ENCODE measurements around the gene ING1. TPM values are rescaled to one million over a fixed set of nuclear protein-coding genes. Genes with fewer than 3 reads are reported as not detected.
"Not testable (repeated sequence)": the region's sequence is repeated elsewhere in the genome, so short reads cannot be mapped to it uniquely, and the experiment has no call there.

Gene ING1
- total RNA-seq, 2 experiments from 2014 or later = 16.0 to 21.3 TPM

DNA sequence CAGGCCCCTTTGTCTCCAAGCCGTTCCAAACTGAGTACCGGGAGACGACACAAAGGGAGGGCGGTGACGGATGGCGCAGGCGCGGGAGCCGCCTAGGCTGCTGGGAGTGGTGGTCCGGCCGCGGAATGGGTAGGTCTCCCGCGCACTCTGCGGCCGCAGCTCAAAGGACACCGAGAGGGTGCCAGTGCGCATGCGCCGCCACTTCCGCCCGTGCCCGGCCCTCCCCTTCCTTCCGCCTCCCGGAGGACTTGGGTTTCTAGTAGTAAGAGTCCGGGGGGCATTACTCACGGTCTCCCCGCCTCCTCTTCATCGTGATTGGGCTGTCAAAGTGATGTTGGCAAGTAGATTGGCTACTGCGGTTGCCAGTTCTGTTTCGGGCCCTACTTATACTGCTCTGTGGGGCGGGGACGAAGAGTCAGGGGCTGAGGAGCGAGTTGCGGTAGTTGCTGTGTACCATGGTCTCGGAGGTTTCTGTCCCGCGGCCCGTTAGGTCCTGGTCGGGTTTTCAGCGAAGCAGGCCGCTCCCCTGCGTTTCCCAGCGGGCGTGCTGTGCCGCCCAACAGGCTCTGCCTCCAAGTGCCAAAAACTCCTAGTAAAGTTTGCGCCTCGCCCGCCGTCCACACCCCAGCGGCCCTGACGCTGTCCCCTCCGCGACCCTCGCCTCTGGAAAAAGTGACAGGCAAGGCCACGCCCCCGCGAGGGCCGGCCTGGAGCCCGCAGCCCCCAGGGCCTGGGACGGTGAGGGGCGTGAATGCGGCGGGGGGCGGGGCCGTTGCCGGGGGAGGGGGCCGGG lies 455 bp upstream of the ING1 start:
- no peaks in the 10 kb centered on the region for H3K27me3 Mint-ChIP-seq
- CTCF ChIA-PET = no interaction called here
- no peaks in the 10 kb centered on the region for H3K9me3 Mint-ChIP-seq
- H3K4me1 Mint-ChIP-seq = peaks cover 27% of the 10 kb centered on the region
- H3K4me3 Mint-ChIP-seq = peak overlapping the region; percentile 99
- DNase-seq = peak; percentile 99
- peak overlapping the region; percentile 100 for H3K27ac Mint-ChIP-seq
- POLR2A ChIA-PET = interaction anchor here (0.7 to 0.9 kb wide), 2 partner anchors 9 to 200 kb away, joined by 3 to 4 read pairs; no protein-coding TSS in a partner anchor
- peaks cover 4% of the 10 kb centered on the region for H3K36me3 Mint-ChIP-seq (ENCODE audit: low read depth)

- H3K4me1 Mint-ChIP-seq = peaks cover 30% of the 10 kb centered on the region
- no peaks in the 10 kb centered on the region for H3K9me3 Mint-ChIP-seq
- H3K4me3 Mint-ChIP-seq = peak overlapping the region; percentile 99
- CTCF ChIA-PET = no interaction called here
- H3K27ac Mint-ChIP-seq = peak overlapping the region; percentile 98
- POLR2A ChIA-PET = no interaction called here
- peaks cover 6% of the 10 kb centered on the region for H3K36me3 Mint-ChIP-seq (ENCODE audit: low read depth)
- DNase-seq = peak; percentile 73
- H3K27me3 Mint-ChIP-seq = no peaks in the 10 kb centered on the region
Observed at GRCh38 chr13:110713981-110714796, 689 bp downstream of the ING1 start.

DNA sequence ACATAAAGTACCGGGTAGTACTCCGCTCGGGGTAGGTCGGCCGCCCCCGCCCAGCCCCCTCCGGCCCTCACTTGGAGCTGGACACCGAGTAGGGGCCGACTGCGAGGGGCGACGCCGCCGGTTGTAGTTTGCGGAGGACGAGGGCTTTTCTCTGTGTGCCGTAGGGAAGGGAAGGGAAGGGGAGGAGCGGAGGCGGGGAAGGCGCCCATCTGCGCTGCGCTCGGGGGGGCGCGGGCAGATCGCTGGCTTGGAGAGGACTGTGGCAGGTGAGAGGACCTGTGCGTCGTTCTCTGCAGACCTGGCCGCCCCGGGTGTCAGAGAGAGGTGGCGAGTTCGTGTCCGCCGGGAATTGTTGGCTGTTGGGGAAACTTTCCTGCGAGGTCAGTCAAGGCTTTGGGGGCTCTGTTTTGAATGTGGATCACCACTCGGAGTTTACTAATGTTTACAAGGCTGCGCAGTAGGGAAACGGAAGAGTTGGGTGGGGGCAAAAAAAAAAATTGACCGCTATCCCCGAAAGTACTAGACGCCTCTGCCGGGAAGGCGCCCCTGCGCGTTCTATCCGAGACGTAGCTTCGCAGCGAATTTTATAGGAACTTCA lies 1.4 kb downstream of the ING1 start:
- H3K27me3 Mint-ChIP-seq = no peaks in the 10 kb centered on the region
- H3K36me3 Mint-ChIP-seq (ENCODE audit: low read depth) = peaks cover 13% of the 10 kb centered on the region
- ChIA-PET POLR2A (interaction anchor here (0.6 to 1.6 kb wide), 3 partner anchors 9 to 192 kb away, joined by 3 to 11 read pairs (median 11); partner anchors contain the start of gene CARS2), CTCF (interaction anchor here (0.6 to 1.1 kb wide), 5 partner anchors 9 to 331 kb away, joined by 3 to 4 read pairs (median 3); partner anchors contain the start of gene CARS2)
- peak; percentile 57 for DNase-seq
- peak overlapping the region; percentile 99 for H3K4me3 Mint-ChIP-seq
- H3K9me3 Mint-ChIP-seq = no peaks in the 10 kb centered on the region
- H3K27ac Mint-ChIP-seq = peak overlapping the region; percentile 98
- peaks cover 30% of the 10 kb centered on the region for H3K4me1 Mint-ChIP-seq

DNA sequence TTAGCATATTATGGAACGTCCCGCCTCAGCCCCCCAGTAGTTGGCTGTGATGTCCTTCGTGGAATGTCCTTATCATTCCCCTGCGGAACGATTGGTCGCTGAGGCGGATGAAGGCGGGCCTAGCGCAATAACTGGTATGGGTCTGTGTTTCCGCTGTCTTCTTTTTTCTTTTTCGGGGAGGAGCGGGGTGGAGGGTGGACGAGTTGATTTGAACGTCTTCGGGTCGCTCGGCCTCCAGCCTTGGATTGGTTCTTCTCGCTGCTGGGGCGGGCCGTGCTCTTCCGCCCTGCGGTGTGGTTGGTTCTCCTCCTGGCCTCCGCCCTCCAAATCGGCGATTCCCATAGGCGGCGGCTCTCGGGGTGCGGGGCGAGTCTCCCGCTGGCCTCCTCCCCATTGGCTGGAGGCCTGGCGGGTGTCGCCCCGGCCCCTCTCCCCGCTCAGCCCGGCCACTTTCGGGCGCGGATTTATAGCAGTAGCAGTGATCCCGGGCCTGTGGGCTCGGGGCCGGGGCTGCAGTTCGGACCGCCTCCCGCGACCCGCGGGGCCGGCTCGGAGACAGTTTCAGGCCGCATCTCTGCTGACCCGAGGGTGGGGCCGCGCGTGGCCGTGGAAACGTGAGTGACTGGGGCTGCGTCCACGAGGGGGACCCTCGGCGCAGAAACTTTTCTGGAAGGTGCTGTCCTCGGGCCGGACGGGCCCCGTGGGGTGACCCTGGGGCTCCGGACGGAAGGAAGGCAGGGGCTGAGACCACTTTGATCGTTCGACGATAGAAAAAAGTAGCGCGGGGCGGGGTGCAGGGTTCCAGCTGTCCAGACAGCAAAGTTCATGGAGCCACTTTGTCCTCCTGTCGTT lies 2.1 kb downstream of the ING1 start:
- H3K4me1 Mint-ChIP-seq = peaks cover 30% of the 10 kb centered on the region
- no peaks in the 10 kb centered on the region for H3K27me3 Mint-ChIP-seq
- DNase-seq = peak; percentile 98
- H3K4me3 Mint-ChIP-seq = peak overlapping the region; percentile 99
- no peaks in the 10 kb centered on the region for H3K9me3 Mint-ChIP-seq
- peak overlapping the region; percentile 98 for H3K27ac Mint-ChIP-seq
- POLR2A ChIA-PET = interaction anchor here (0.6 to 1.6 kb wide), 3 partner anchors 10 to 193 kb away, joined by 3 to 11 read pairs (median 11); partner anchors contain the start of gene CARS2
- CTCF ChIA-PET = interaction anchor here (0.6 to 1.9 kb wide), 6 partner anchors 10 to 331 kb away, joined by 3 to 5 read pairs (median 3); partner anchors contain the start of gene CARS2
- peaks cover 16% of the 10 kb centered on the region for H3K36me3 Mint-ChIP-seq (ENCODE audit: low read depth)

- Mint-ChIP-seq H3K4me3 (peak overlapping the region; percentile 99), H3K4me1 (peaks cover 27% of the 10 kb centered on the region), H3K9me3 (no peaks in the 10 kb centered on the region), H3K27ac (peak overlapping the region; percentile 98), H3K36me3 (ENCODE audit: low read depth) (peaks cover 16% of the 10 kb centered on the region), H3K27me3 (no peaks in the 10 kb centered on the region)
- ChIA-PET CTCF (interaction anchor here (1.1 to 1.9 kb wide), 2 partner anchors 10 to 32 kb away, joined by 3 to 5 read pairs; partner anchors contain the start of gene CARS2), POLR2A (interaction anchor here (1.6 kb wide), 1 partner anchor 10 kb away, joined by 11 read pairs; the partner anchor contains the start of gene CARS2)
- no peak for DNase-seq
Observed at GRCh38 chr13:110716247-110716515, 2.7 kb downstream of the ING1 start.

DNA sequence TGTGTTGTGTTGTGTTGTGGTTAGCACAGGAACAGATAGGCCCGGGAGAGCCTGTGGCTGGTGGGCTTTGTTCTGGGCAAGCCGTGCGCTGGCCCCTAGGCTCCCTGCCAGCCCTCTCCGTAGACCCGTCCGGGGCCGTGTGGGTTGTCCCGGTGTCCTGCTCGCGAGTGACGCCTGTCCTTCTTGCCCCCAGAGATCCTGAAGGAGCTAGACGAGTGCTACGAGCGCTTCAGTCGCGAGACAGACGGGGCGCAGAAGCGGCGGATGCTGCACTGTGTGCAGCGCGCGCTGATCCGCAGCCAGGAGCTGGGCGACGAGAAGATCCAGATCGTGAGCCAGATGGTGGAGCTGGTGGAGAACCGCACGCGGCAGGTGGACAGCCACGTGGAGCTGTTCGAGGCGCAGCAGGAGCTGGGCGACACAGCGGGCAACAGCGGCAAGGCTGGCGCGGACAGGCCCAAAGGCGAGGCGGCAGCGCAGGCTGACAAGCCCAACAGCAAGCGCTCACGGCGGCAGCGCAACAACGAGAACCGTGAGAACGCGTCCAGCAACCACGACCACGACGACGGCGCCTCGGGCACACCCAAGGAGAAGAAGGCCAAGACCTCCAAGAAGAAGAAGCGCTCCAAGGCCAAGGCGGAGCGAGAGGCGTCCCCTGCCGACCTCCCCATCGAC lies 5.7 kb downstream of the ING1 start:
- ChIA-PET POLR2A (no interaction called here), CTCF (interaction anchor here (1.4 kb wide), 1 partner anchor 10 kb away, joined by 4 read pairs; no protein-coding TSS in a partner anchor)
- H3K9me3 Mint-ChIP-seq = no peaks in the 10 kb centered on the region
- no peak for DNase-seq
- no peak overlapping the region for H3K4me3 Mint-ChIP-seq
- peaks cover 20% of the 10 kb centered on the region for H3K4me1 Mint-ChIP-seq
- no peak overlapping the region for H3K27ac Mint-ChIP-seq
- H3K27me3 Mint-ChIP-seq = no peaks in the 10 kb centered on the region
- peaks cover 20% of the 10 kb centered on the region for H3K36me3 Mint-ChIP-seq (ENCODE audit: low read depth)

GRCh38 chr13:110722971-110723370 lies 9.5 kb downstream of the ING1 start:
- H3K27ac Mint-ChIP-seq = no peak overlapping the region
- peaks cover 28% of the 10 kb centered on the region for H3K4me1 Mint-ChIP-seq
- H3K27me3 Mint-ChIP-seq = no peaks in the 10 kb centered on the region
- POLR2A ChIA-PET = no interaction called here
- CTCF ChIA-PET = no interaction called here
- H3K9me3 Mint-ChIP-seq = no peaks in the 10 kb centered on the region
- H3K4me3 Mint-ChIP-seq = no peak overlapping the region
- no peak for DNase-seq
- H3K36me3 Mint-ChIP-seq (ENCODE audit: low read depth) = peaks cover 20% of the 10 kb centered on the region

GRCh38 chr13:110723598-110723997 lies 10.1 kb downstream of the ING1 start:
- Mint-ChIP-seq H3K27ac (no peak overlapping the region), H3K27me3 (no peaks in the 10 kb centered on the region), H3K9me3 (no peaks in the 10 kb centered on the region), H3K36me3 (ENCODE audit: low read depth) (peaks cover 20% of the 10 kb centered on the region), H3K4me3 (no peak overlapping the region), H3K4me1 (peaks cover 28% of the 10 kb centered on the region)
- DNase-seq = no peak
- CTCF ChIA-PET = no interaction called here
- POLR2A ChIA-PET = no interaction called here

DNA sequence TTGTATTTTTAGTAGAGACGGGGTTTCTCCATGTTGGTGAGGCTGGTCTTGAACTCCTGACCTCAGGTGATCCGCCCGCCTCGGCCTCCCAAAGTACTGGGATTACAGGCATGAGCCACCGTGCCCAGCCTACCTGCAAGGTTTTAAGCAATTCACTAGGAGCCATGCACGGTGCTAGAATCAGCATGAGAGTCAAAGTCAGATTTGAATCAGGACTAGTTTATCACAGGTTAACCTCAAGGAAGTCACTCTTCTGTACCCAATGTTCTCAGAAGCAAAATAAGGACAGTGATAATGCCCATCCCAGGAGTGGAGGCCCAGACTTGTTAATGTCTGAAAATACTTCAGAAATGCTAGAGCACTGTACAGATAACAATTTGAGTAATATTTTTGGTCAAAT lies 12.7 kb downstream of the ING1 start:
- H3K27ac Mint-ChIP-seq = peak overlapping the region; percentile 85
- POLR2A ChIA-PET; H3K9me3 Mint-ChIP-seq; H3K36me3 Mint-ChIP-seq (ENCODE audit: low read depth); H3K27me3 Mint-ChIP-seq; H3K4me3 Mint-ChIP-seq; DNase-seq; CTCF ChIA-PET: not testable (repeated sequence)
- H3K4me1 Mint-ChIP-seq = peaks cover 28% of the 10 kb centered on the region

- H3K27me3 Mint-ChIP-seq = no peaks in the 10 kb centered on the region
- CTCF ChIA-PET = no interaction called here
- peaks cover 7% of the 10 kb centered on the region for H3K36me3 Mint-ChIP-seq (ENCODE audit: low read depth)
- DNase-seq = peak; percentile 65
- POLR2A ChIA-PET = no interaction called here
- H3K27ac Mint-ChIP-seq = peak overlapping the region; percentile 85
- peaks cover 28% of the 10 kb centered on the region for H3K4me1 Mint-ChIP-seq
- peak overlapping the region; percentile 45 for H3K4me3 Mint-ChIP-seq
- H3K9me3 Mint-ChIP-seq = no peaks in the 10 kb centered on the region
Observed at GRCh38 chr13:110726726-110727125, 13.2 kb downstream of the ING1 start.

- no peak for DNase-seq
- no peaks in the 10 kb centered on the region for H3K9me3 Mint-ChIP-seq
- H3K4me3 Mint-ChIP-seq = no peak overlapping the region
- peaks cover 5% of the 10 kb centered on the region for H3K36me3 Mint-ChIP-seq (ENCODE audit: low read depth)
- POLR2A ChIA-PET = no interaction called here
- peaks cover 20% of the 10 kb centered on the region for H3K4me1 Mint-ChIP-seq
- no peak overlapping the region for H3K27ac Mint-ChIP-seq
- H3K27me3 Mint-ChIP-seq = no peaks in the 10 kb centered on the region
- CTCF ChIA-PET = no interaction called here
Observed at GRCh38 chr13:110731072-110731471, 17.6 kb downstream of the ING1 start.

- ChIA-PET POLR2A (no interaction called here), CTCF (interaction anchor here (0.8 to 1.5 kb wide), 3 partner anchors 8 to 17 kb away, joined by 3 read pairs; no protein-coding TSS in a partner anchor)
- H3K27ac Mint-ChIP-seq = no peak overlapping the region
- H3K4me3 Mint-ChIP-seq = no peak overlapping the region
- H3K36me3 Mint-ChIP-seq (ENCODE audit: low read depth) = no peaks in the 10 kb centered on the region
- H3K9me3 Mint-ChIP-seq = peaks cover 13% of the 10 kb centered on the region
- no peaks in the 10 kb centered on the region for H3K4me1 Mint-ChIP-seq
- no peak for DNase-seq
- no peaks in the 10 kb centered on the region for H3K27me3 Mint-ChIP-seq
Observed at GRCh38 chr13:110734561-110734960, 21.1 kb downstream of the ING1 start.
